Right ventricle myocardium superior (tissue), 1 donor: ENCODE data around the gene PARL. TPM values are rescaled to one million over a fixed set of nuclear protein-coding genes. Genes with fewer than 3 reads are reported as not detected.

ENCODE experiments used
- ATAC-seq: fragments of 200-7000 bp; cut with Tn5 transposase; one replicate; pipeline ENCODE4 v1.9.1; 2020; ENCODE audit warnings: mild to moderate bottlenecking; ENCODE audit not compliant: poor library complexity
- DNase-seq: peaks from one replicate; pipeline ENCODE4 v3.0.0-alpha.2; 2020
- intact Hi-C: fragments of 100-400 bp; cut with DNase I; formaldehyde crosslinking; loops from one replicate; pipeline ENCODE4 v1.11.2; 2022
- long read RNA-seq: library from polyadenylated mRNA; unstranded; transcript quantifications from one replicate; pipeline ENCODE4 v2.0.0, GENCODE V29; 2021
- total RNA-seq: library from RNA; stranded (reverse); fragmentation: NEBNext Ultra II Directional; extraction: Animal tissue kit (Norgen Biotek cat#: 25700); gene quantifications from one replicate; pipeline ENCODE4 v1.2.1, GENCODE V29; 2021
- donor health status: DM: no; HTN: yes; CAD: no; lungs with severe emphysema.

PARL gene, protein sequence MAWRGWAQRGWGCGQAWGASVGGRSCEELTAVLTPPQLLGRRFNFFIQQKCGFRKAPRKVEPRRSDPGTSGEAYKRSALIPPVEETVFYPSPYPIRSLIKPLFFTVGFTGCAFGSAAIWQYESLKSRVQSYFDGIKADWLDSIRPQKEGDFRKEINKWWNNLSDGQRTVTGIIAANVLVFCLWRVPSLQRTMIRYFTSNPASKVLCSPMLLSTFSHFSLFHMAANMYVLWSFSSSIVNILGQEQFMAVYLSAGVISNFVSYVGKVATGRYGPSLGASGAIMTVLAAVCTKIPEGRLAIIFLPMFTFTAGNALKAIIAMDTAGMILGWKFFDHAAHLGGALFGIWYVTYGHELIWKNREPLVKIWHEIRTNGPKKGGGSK
- total RNA-seq = 57.2 TPM
- long read RNA-seq, transcript PARL-202 (10 exons, 1,414 nt) = major isoform, 38 of 52 reads
- long read RNA-seq, partial matches to known transcripts = 3 of 52 reads
- long read RNA-seq, other reads (novel, unspliced or antisense) = 4 of 52 reads

GRCh38 chr3:183884427-183885296 is at the start of gene PARL:
Gene PARL, minus strand, starts transcription at chr3:183884880. Its CDS starts 34 bp downstream, at chr3:183884846.
- DNase-seq (peak; percentile 98), ATAC-seq (peak; percentile 100)
- intact Hi-C loops = no loop called here

DNA sequence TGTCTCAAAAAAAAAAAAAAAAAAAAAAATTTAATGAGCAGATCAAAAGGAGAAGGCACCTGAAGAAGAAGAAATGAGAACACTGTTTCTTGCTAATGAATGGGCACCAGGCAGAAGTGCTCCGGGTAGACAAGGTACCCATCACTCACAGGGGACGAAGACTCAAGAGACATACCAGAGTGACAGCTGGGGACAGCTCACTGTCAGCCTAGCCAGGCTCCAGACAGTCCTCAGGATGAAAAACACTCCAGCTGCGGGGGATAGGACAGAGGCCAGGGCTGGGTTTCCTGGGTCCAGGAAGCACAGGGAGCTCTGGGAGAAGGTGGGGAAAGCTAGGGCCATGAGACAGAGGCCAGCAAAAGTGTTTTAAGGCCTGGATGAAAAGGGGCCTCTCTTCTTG is 48.5 kb upstream of the PARL start:
- DNase-seq = no peak
- intact Hi-C loops = no loop called here
- peak; percentile 40 for ATAC-seq

DNA sequence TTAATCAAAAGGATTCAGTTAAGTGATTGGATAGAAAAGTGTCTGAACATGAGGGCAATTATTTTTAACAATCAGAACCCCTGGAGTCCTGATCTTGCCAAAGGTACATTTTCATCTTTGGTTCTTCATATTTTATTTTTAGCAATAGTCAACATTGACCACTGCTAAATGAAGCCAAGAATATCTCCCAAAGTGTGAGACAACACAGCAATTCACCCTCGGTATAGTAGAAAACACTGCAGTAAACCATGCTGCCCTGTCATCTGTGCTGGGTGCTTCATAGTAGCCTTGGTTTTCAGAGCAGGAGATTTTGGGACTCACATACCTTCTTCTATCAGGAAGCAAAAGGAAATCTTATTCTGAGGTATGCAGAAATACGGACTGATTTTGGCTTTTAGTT is 47.2 kb upstream of the PARL start:
- DNase-seq = no peak
- ATAC-seq = peak; percentile 62
- intact Hi-C loops = no loop called here

- intact Hi-C loops = no loop called here
- no peak for ATAC-seq
- no peak for DNase-seq
Measured at GRCh38 chr3:183930086-183930485, 45.4 kb upstream of the PARL start.

GRCh38 chr3:183927059-183927458 is 42.4 kb upstream of the PARL start:
- intact Hi-C loops = no loop called here
- ATAC-seq (no peak), DNase-seq (no peak)

DNA sequence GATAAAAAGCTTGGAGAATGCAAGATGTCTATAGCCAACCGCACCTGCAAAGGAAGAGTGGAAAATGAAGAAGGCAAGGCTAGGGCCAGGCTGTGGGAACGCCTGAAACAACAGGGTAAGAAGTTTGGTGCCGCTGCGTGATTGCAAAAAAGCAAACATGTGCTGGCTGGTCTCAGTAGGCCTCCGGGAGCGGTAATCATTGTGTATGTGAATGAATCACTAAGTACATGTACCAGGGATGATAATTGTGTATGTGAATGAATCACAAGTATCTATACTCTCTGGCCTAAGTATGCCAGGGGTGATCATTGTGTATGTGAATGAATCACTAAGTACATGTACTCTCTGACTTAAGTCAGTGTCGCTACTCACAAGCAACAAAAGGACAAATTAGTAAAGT is 40.3 kb upstream of the PARL start:
- intact Hi-C loops = no loop called here
- DNase-seq (no peak), ATAC-seq (no peak)

DNA sequence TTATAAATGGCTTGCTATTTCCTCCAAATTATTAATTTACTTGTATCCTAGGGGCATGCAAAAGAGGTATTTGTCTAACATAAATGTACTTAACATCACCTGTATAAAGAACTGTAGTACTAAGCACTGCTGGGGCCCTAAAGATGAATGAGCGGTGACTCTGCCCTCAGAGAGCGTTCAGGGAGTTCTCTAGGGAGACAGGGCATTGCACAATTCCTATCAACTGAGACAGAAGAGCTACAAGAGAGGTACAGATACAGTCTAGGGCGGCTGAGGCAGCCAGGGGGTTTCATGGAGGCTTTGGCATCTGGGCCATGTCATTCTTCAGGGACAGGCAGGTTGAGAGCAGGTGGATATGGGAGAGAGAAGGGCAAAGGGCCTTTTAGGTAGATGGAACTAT is 39.9 kb upstream of the PARL start:
- DNase-seq (no peak), ATAC-seq (no peak)
- intact Hi-C loops = no loop called here

DNA sequence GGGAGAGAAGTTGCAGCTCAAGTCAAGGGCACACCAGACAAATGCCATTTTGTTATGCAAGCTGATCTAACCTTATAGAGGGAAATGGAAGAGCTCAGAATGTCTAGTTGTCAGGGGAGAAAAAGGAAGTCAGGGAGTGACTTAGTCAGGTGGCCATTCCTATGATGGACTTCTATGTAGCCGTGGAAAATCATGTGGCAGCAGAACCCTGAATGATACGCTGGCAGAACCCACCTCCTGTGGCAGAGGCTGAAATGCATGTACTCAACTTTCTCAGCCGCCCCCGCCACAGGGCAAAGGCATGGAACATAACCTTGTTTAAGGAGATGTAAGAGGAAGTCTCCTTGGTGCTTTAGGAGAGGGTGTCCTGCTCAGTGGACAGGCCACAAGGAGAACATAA is 37.7 kb upstream of the PARL start:
- no peak for DNase-seq
- intact Hi-C loops = no loop called here
- no peak for ATAC-seq

DNA sequence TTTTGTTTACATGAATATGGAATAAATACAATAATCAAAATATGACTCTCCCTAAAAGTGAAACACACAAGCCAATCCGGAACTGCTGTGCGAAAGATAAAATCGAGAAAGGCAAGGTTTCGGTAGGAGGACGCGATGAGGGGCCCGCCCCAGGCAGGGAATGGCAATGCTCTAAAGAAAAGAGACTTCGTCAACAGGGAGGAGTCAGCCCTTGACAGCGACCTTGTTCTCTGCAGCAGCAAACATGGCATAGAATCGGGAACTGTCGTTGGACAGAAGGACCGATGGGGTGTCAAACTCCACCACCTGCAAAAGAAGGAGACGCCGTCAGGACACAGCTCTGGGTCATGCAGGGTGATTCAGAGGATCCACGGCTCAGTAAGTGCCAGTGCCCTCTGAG is 36.4 kb upstream of the PARL start:
- intact Hi-C loops = no loop called here
- DNase-seq (no peak), ATAC-seq (no peak)

GRCh38 chr3:183920416-183920815 is 35.7 kb upstream of the PARL start:
- intact Hi-C loops = no loop called here

GRCh38 chr3:183918178-183918577 is 33.5 kb upstream of the PARL start:
- no peak for ATAC-seq
- intact Hi-C loops = no loop called here
- DNase-seq = no peak

More at GRCh38 chr3:183920416-183920815, 35.7 kb upstream of the PARL start:
- DNase-seq (no peak), ATAC-seq (no peak)

DNA sequence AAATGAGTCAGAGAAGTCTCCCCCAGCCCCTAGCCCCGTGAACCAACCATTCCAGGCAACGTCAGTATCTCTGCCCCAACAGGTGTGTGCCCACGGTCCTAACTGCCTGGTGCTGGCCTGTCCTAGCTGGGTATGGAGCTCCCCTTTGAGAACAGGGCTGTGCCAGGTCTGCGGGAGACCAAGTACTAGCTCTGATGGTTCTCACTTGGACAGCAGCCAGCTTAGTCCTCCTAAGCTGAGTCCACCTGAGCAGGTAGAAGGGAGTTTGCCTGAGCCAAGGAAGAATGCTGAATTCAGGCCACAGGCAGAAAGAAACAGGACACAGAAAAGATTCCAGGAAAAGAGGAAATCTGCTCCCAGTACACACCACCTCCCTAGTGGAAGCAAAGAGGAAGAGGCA is 33.1 kb upstream of the PARL start:
- intact Hi-C loops = no loop called here
- DNase-seq (no peak), ATAC-seq (no peak)

DNA sequence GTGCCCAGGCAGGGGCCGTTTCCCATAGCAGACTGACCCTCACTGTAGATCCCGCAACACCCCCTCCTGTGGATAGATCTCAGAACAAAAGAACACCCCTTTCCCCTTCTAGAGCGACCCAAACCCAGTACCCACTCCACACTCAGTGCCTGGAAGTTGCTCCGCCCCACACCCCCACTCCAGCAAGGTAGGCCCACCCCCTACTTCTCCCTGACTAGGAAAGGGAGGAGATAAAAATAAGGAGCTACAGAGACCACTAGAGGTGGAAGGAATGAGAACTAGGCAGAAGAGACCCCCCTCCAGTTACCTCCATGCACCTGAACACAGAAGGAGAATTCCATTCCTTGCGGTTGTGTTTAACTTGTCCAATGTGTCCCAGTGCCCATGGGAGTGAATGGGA is 30.2 kb upstream of the PARL start:
- DNase-seq (no peak), ATAC-seq (no peak)
- intact Hi-C loops = no loop called here

DNA sequence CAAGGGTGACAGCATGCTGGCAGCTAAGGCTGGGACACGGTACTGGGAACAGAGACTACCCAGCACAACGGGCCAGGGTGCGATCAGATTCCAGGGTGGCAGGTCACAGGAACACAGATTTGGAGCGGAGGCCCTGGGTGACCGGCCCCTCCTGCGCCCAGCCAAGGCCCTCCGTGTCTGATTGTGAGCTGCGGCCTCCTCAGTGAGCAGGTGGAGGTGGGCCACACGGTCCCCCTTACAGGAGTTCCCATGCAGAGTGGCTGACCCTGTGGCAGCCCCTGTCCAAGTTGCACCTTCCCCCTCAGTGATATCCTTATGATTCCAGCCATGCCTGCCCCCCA is 28.9 kb upstream of the PARL start:
- ATAC-seq (no peak), DNase-seq (no peak)
- intact Hi-C loops = no loop called here

- ATAC-seq (no peak), DNase-seq (no peak)
- intact Hi-C loops = no loop called here
Measured at GRCh38 chr3:183912895-183913579, 28.4 kb upstream of the PARL start.

GRCh38 chr3:183911763-183912506 is 27.3 kb upstream of the PARL start:
- ATAC-seq (no peak), DNase-seq (no peak)
- intact Hi-C loops = no loop called here

GRCh38 chr3:183911087-183911486 is 26.4 kb upstream of the PARL start:
- no peak for ATAC-seq
- intact Hi-C loops = no loop called here
- DNase-seq = no peak

DNA sequence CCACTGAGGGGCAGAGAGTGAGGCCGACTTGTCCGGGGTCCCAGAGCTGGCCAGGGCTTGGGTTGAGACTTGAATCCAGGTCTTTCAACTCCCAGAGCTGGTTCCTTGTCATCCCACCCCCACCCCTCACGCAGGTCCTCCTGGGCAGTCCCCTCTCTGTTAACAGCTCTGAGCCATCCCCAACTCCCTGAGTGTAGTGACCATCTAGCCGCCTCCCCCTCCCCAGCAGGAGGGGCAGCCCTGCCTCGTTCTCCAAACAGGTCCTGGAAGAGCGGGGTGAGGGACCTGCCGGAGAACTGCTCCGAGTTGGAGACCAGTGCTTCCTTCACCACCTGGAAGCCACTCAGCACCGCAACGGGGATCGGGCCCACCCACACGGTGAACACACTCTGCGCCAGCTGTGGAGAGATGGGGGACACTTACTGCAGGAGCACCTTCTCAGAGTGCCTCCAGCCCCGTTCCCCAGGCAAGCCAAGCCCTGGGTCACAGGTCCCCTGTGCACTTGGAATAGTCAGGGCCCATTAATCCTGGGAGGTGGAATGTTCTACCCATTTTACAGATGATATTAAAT is 24.4 kb upstream of the PARL start:
- no peak for ATAC-seq
- intact Hi-C loops = no loop called here
- DNase-seq = no peak
